MM.1S (cell line): ENCODE measurements around the gene GNB1.
A peak's percentile ranks its signal among the peaks of the same experiment; 100 is the strongest.

Source experiments
- DNase-seq: peaks from one replicate; pipeline ENCODE4 v3.0.0-alpha.2; 2015
- H2AFZ ChIP-seq: fragments of 300-600 bp; sonication (generic); 2 replicates; pipeline ENCODE4 v1.6.0; 2016; ENCODE audit warnings: antibody characterized with exemption, low read length
- H3F3A ChIP-seq: fragments of 300-600 bp; sonication (generic); 2 replicates; pipeline ENCODE4 v1.6.1; 2016; ENCODE audit warnings: mild to moderate bottlenecking, antibody characterized with exemption, low read length, moderate library complexity, mixed read lengths; ENCODE audit not compliant: insufficient read depth
- H3K27ac ChIP-seq: fragments of 300-600 bp; sonication (generic); 2 replicates; pipeline ENCODE4 v1.5.1; 2016; ENCODE audit warnings: mild to moderate bottlenecking, low read length
- H3K27me3 ChIP-seq: fragments of 300-600 bp; sonication (generic); replicated peaks from 2 replicates; pipeline ENCODE4 v1.6.0; 2016; ENCODE audit warnings: low read length; ENCODE audit not compliant: insufficient read depth
- H3K36me3 ChIP-seq: fragments of 300-600 bp; sonication (generic); replicated peaks from 2 replicates; pipeline ENCODE4 v1.6.1; 2016; ENCODE audit warnings: mild to moderate bottlenecking, low read length, mixed read lengths; ENCODE audit not compliant: insufficient read depth
- H3K4me1 ChIP-seq: fragments of 300-600 bp; sonication (generic); 2 replicates; pipeline ENCODE4 v1.6.1; 2016; ENCODE audit warnings: low read length, mixed read lengths
- H3K4me2 ChIP-seq: fragments of 300-600 bp; sonication (generic); 2 replicates; pipeline ENCODE4 v1.6.0; 2016; ENCODE audit warnings: low read depth, low read length
- H3K4me3 ChIP-seq: fragments of 300-600 bp; sonication (generic); 2 replicates; pipeline ENCODE4 v1.5.1; 2016; ENCODE audit warnings: low read length, mixed read lengths
- H3K79me2 ChIP-seq: fragments of 300-600 bp; sonication (generic); 2 replicates; pipeline ENCODE4 v1.6.1; 2016; ENCODE audit warnings: mixed run types, low read length, mixed read lengths
- H3K9ac ChIP-seq: fragments of 300-600 bp; sonication (generic); 2 replicates; pipeline ENCODE4 v1.6.1; 2016; ENCODE audit warnings: low read length, mixed read lengths
- H3K9me2 ChIP-seq: fragments of 300-600 bp; sonication (generic); replicated peaks from 2 replicates; pipeline ENCODE4 v1.6.1; 2016; ENCODE audit warnings: mild to moderate bottlenecking, low read length, mixed read lengths; ENCODE audit not compliant: insufficient read depth
- H3K9me3 ChIP-seq: fragments of 300-600 bp; sonication (generic); replicated peaks from 2 replicates; pipeline ENCODE4 v1.6.1; 2016; ENCODE audit warnings: mild to moderate bottlenecking, low read length, mixed read lengths; ENCODE audit not compliant: insufficient read depth
- H4K20me1 ChIP-seq: fragments of 300-600 bp; sonication (generic); 2 replicates; pipeline ENCODE4 v1.6.1; 2016; ENCODE audit warnings: mild to moderate bottlenecking, low read length, moderate library complexity, mixed read lengths; ENCODE audit not compliant: insufficient read depth
- EZH2 ChIP-seq: fragments of 300-600 bp; sonication (generic); optimal IDR thresholded peaks from 2 replicates; pipeline ENCODE3; 2017; ENCODE audit warnings: low read depth, mild to moderate bottlenecking, antibody characterized with exemption, low read length, mixed read lengths
- EZH2phosphoT487 ChIP-seq: fragments of 300-600 bp; sonication (generic); IDR thresholded peaks from 2 replicates; pipeline ENCODE4 v1.6.1; 2018; ENCODE audit warnings: antibody characterized with exemption, low read length
- TF ChIP-seq, protein P1 (sequence below): fragments of 300-600 bp; sonication (generic); IDR thresholded peaks from 2 replicates; pipeline ENCODE4 v1.5.1; 2016; ENCODE audit warnings: antibody characterized with exemption, low read length, mixed read lengths

The GNB1 gene

GRCh38 chr1:1780598-1781525 lies 110.0 kb downstream of the GNB1 start:
- DNase-seq: no peak
- H3K27me3 ChIP-seq: no peaks in the 10 kb centered on the region
- H3K9me2 ChIP-seq: no peaks in the 10 kb centered on the region
- H3K9ac ChIP-seq: peak overlapping the region; percentile 81
- no peaks in the 10 kb centered on the region for H3K36me3 ChIP-seq
- peaks cover 22% of the 10 kb centered on the region for H3K79me2 ChIP-seq
- no peak overlapping the region for H3K4me3 ChIP-seq
- no peaks in the 10 kb centered on the region for H3K9me3 ChIP-seq
- H4K20me1 ChIP-seq: no peaks in the 10 kb centered on the region
- TF ChIP-seq EZH2phosphoT487: no peak
- TF ChIP-seq, protein P1, sequence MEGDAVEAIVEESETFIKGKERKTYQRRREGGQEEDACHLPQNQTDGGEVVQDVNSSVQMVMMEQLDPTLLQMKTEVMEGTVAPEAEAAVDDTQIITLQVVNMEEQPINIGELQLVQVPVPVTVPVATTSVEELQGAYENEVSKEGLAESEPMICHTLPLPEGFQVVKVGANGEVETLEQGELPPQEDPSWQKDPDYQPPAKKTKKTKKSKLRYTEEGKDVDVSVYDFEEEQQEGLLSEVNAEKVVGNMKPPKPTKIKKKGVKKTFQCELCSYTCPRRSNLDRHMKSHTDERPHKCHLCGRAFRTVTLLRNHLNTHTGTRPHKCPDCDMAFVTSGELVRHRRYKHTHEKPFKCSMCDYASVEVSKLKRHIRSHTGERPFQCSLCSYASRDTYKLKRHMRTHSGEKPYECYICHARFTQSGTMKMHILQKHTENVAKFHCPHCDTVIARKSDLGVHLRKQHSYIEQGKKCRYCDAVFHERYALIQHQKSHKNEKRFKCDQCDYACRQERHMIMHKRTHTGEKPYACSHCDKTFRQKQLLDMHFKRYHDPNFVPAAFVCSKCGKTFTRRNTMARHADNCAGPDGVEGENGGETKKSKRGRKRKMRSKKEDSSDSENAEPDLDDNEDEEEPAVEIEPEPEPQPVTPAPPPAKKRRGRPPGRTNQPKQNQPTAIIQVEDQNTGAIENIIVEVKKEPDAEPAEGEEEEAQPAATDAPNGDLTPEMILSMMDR: no peak
- TF ChIP-seq EZH2: no peak
- H2AFZ ChIP-seq: no peak overlapping the region
- peak overlapping the region; percentile 98 for H3K27ac ChIP-seq
- peak overlapping the region; percentile 89 for H3K4me2 ChIP-seq
- H3F3A ChIP-seq: peaks cover 23% of the 10 kb centered on the region
- H3K4me1 ChIP-seq: peaks cover 43% of the 10 kb centered on the region

GRCh38 chr1:1779691-1780597 lies 110.9 kb downstream of the GNB1 start:
- Histone ChIP-seq H3K4me2 (peak overlapping the region; percentile 89), H3K4me3 (peak overlapping the region; percentile 62), H3K27me3 (no peaks in the 10 kb centered on the region), H3K9ac (peak overlapping the region; percentile 81), H3K36me3 (no peaks in the 10 kb centered on the region), H3K9me3 (no peaks in the 10 kb centered on the region), H2AFZ (no peak overlapping the region), H3K4me1 (peaks cover 49% of the 10 kb centered on the region), H3K79me2 (peaks cover 31% of the 10 kb centered on the region), H3F3A (peaks cover 23% of the 10 kb centered on the region), H3K27ac (peak overlapping the region; percentile 98), H3K9me2 (no peaks in the 10 kb centered on the region), H4K20me1 (0 out of 2 replicates have a peak, but pooled peaks cover 6% of the 10 kb centered on the region)
- TF ChIP-seq EZH2 (no peak), EZH2phosphoT487 (no peak)
- TF ChIP-seq, protein P1: no peak; the same call in 1 of the 2 replicates
- peak; percentile 92 for DNase-seq

- DNase-seq: no peak
- peaks cover 38% of the 10 kb centered on the region for H3K79me2 ChIP-seq
- H3K9me2 ChIP-seq: no peaks in the 10 kb centered on the region
- H3K4me2 ChIP-seq: peak overlapping the region; percentile 89
- H3K9me3 ChIP-seq: no peaks in the 10 kb centered on the region
- TF ChIP-seq, protein P1: no peak; the same call in 1 of the 2 replicates
- no peak for TF ChIP-seq EZH2phosphoT487
- TF ChIP-seq EZH2: no peak
- peak overlapping the region; percentile 81 for H3K9ac ChIP-seq
- H3K36me3 ChIP-seq: no peaks in the 10 kb centered on the region
- peak overlapping the region; percentile 98 for H3K27ac ChIP-seq
- peaks cover 23% of the 10 kb centered on the region for H3F3A ChIP-seq
- no peak overlapping the region for H2AFZ ChIP-seq
- peak overlapping the region; percentile 62 for H3K4me3 ChIP-seq
- 0 out of 2 replicates have a peak, but pooled peaks cover 6% of the 10 kb centered on the region for H4K20me1 ChIP-seq
- no peaks in the 10 kb centered on the region for H3K27me3 ChIP-seq
- peaks cover 49% of the 10 kb centered on the region for H3K4me1 ChIP-seq
Measured at GRCh38 chr1:1779320-1779675, 111.6 kb downstream of the GNB1 start.
